ENCODE measurements around the gene RASGRF1. TPM values are rescaled to one million over a fixed set of nuclear protein-coding genes. Genes with fewer than 3 reads are reported as not detected.

The RASGRF1 gene
- total RNA-seq, 2 experiments from 2014 or later, result not detected

- no peaks in the 10 kb centered on the region for H3K27me3 ChIP-seq (ENCODE audit: control insufficient read depth in 1 of 2, insufficient read depth in 2 of 2, low read length in 2 of 2)
- POLR2A ChIA-PET, result no interaction called here
- CTCF ChIA-PET, result no interaction called here
- no peaks in the 10 kb centered on the region for H3K9me3 Mint-ChIP-seq
- H3K36me3 Mint-ChIP-seq (ENCODE audit: low read depth), result no peaks in the 10 kb centered on the region
- ATAC-seq (ENCODE audit: poor library complexity) (no peak), DNase-seq (no peak)
- intact Hi-C loops (cut with DNase I, micrococcal nuclease), result no loop called here
- H3K27me3 Mint-ChIP-seq, result peaks cover 5% of the 10 kb centered on the region
- H3K9me3 ChIP-seq (ENCODE audit: control insufficient read depth in 1 of 2, insufficient read depth in 1 of 2, low read length in 2 of 2), result peaks cover 0 to 6% of the 10 kb centered on the region in 2 experiments
- H3K4me3 ChIP-seq (ENCODE audit: low read length), result no peak overlapping the region
- H3K27ac ChIP-seq (ENCODE audit: low read depth in 1 of 2, low read length in 2 of 2), result no peak overlapping the region
- TF ChIP-seq, protein P1, sequence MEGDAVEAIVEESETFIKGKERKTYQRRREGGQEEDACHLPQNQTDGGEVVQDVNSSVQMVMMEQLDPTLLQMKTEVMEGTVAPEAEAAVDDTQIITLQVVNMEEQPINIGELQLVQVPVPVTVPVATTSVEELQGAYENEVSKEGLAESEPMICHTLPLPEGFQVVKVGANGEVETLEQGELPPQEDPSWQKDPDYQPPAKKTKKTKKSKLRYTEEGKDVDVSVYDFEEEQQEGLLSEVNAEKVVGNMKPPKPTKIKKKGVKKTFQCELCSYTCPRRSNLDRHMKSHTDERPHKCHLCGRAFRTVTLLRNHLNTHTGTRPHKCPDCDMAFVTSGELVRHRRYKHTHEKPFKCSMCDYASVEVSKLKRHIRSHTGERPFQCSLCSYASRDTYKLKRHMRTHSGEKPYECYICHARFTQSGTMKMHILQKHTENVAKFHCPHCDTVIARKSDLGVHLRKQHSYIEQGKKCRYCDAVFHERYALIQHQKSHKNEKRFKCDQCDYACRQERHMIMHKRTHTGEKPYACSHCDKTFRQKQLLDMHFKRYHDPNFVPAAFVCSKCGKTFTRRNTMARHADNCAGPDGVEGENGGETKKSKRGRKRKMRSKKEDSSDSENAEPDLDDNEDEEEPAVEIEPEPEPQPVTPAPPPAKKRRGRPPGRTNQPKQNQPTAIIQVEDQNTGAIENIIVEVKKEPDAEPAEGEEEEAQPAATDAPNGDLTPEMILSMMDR (IDR thresholded peaks at IDR 0.05), result no peak
- no peaks in the 10 kb centered on the region for H3K4me1 Mint-ChIP-seq (ENCODE audit: low read depth)
- no peak overlapping the region for H3K27ac Mint-ChIP-seq
- H3K36me3 ChIP-seq (ENCODE audit: insufficient read depth, low read length), result no peaks in the 10 kb centered on the region
- no peak overlapping the region for H3K4me3 Mint-ChIP-seq
- no peaks in the 10 kb centered on the region for H3K4me1 ChIP-seq (ENCODE audit: insufficient read depth, low read length)
Measured at GRCh38 chr15:79015416-79015815, 75.2 kb downstream of the RASGRF1 start.

GRCh38 chr15:79010278-79010677 is 80.3 kb downstream of the RASGRF1 start:
- H3K4me1 ChIP-seq (ENCODE audit: insufficient read depth, low read length), result no peaks in the 10 kb centered on the region
- no peak overlapping the region for H3K27ac ChIP-seq (ENCODE audit: low read depth in 1 of 2, low read length in 2 of 2)
- H3K27ac Mint-ChIP-seq, result no peak overlapping the region
- TF ChIP-seq, protein P1 (IDR thresholded peaks at IDR 0.05), result no peak
- ATAC-seq (ENCODE audit: poor library complexity) (no peak), DNase-seq (no peak)
- CTCF ChIA-PET, result no interaction called here
- peaks cover 5% of the 10 kb centered on the region for H3K27me3 Mint-ChIP-seq
- H3K27me3 ChIP-seq (ENCODE audit: control insufficient read depth in 1 of 2, insufficient read depth in 2 of 2, low read length in 2 of 2), result no peaks in the 10 kb centered on the region
- H3K4me1 Mint-ChIP-seq (ENCODE audit: low read depth), result no peaks in the 10 kb centered on the region
- no peak overlapping the region for H3K4me3 ChIP-seq (ENCODE audit: low read length)
- H3K9me3 ChIP-seq (ENCODE audit: control insufficient read depth in 1 of 2, insufficient read depth in 1 of 2, low read length in 2 of 2), result no peaks in the 10 kb centered on the region
- H3K9me3 Mint-ChIP-seq, result no peaks in the 10 kb centered on the region
- intact Hi-C loops (cut with DNase I, micrococcal nuclease), result no loop called here
- POLR2A ChIA-PET, result no interaction called here
- no peak overlapping the region for H3K4me3 Mint-ChIP-seq
- H3K36me3 Mint-ChIP-seq (ENCODE audit: low read depth), result no peaks in the 10 kb centered on the region
- no peaks in the 10 kb centered on the region for H3K36me3 ChIP-seq (ENCODE audit: insufficient read depth, low read length)

GRCh38 chr15:79009379-79009778 is 81.2 kb downstream of the RASGRF1 start:
- H3K36me3 Mint-ChIP-seq (ENCODE audit: low read depth), result no peaks in the 10 kb centered on the region
- Histone ChIP-seq H3K27me3 (ENCODE audit: control insufficient read depth in 1 of 2, insufficient read depth in 2 of 2, low read length in 2 of 2) (no peaks in the 10 kb centered on the region), H3K36me3 (ENCODE audit: insufficient read depth, low read length) (no peaks in the 10 kb centered on the region), H3K4me1 (ENCODE audit: insufficient read depth, low read length) (peaks cover 8% of the 10 kb centered on the region), H3K9me3 (ENCODE audit: control insufficient read depth in 1 of 2, insufficient read depth in 1 of 2, low read length in 2 of 2) (no peaks in the 10 kb centered on the region), H3K27ac (ENCODE audit: low read depth in 1 of 2, low read length in 2 of 2) (no peak overlapping the region), H3K4me3 (ENCODE audit: low read length) (no peak overlapping the region)
- peaks cover 3% of the 10 kb centered on the region for H3K4me1 Mint-ChIP-seq (ENCODE audit: low read depth)
- H3K27ac Mint-ChIP-seq, result no peak overlapping the region
- no peak overlapping the region for H3K4me3 Mint-ChIP-seq
- intact Hi-C loops (cut with DNase I, micrococcal nuclease), result no loop called here
- peaks cover 5% of the 10 kb centered on the region for H3K27me3 Mint-ChIP-seq
- ChIA-PET POLR2A (no interaction called here), CTCF (no interaction called here)
- H3K9me3 Mint-ChIP-seq, result no peaks in the 10 kb centered on the region
- DNase-seq (no peak), ATAC-seq (ENCODE audit: poor library complexity) (no peak)
- TF ChIP-seq, protein P1 (IDR thresholded peaks at IDR 0.05), result no peak
